SJCRH30 (cell line): ENCODE measurements around the gene RASAL2. TPM values are rescaled to one million over a fixed set of nuclear protein-coding genes. Genes with fewer than 3 reads are reported as not detected.
"Not testable (repeated sequence)": the region's sequence is repeated elsewhere in the genome, so short reads cannot be mapped to it uniquely, and the experiment has no call there.

Experiments used
- DNase-seq, 2 experiments: peaks; one replicate each; pipeline ENCODE4 v3.0.0-alpha.2; 2015 to 2020
- H3K27ac ChIP-seq: fragments of 250-450 bp; sonication (Bioruptor Pico); 2 replicates; pipeline ENCODE4 v1.5.1; 2020; ENCODE audit warnings: mild to moderate bottlenecking, moderate library complexity
- H3K27me3 ChIP-seq: fragments of 250-450 bp; sonication (Bioruptor Pico); 2 replicates; pipeline ENCODE4 v1.5.1; 2020; ENCODE audit warnings: mild to moderate bottlenecking, moderate library complexity
- H3K36me3 ChIP-seq: fragments of 250-450 bp; sonication (Bioruptor Pico); 2 replicates; pipeline ENCODE4 v1.5.1; 2020; ENCODE audit warnings: mild to moderate bottlenecking, moderate library complexity
- H3K4me1 ChIP-seq: fragments of 250-450 bp; sonication (Bioruptor Pico); 2 replicates; pipeline ENCODE4 v1.5.1; 2020; ENCODE audit warnings: mild to moderate bottlenecking, moderate library complexity
- H3K4me3 ChIP-seq: fragments of 250-450 bp; sonication (Bioruptor Pico); 2 replicates; pipeline ENCODE4 v1.5.1; 2020; ENCODE audit warnings: mild to moderate bottlenecking, moderate library complexity
- H3K9me3 ChIP-seq: fragments of 250-450 bp; sonication (Bioruptor Pico); replicated peaks from 2 replicates; pipeline ENCODE4 v1.5.1; 2020; ENCODE audit warnings: mild to moderate bottlenecking, moderate library complexity
- total RNA-seq: library from RNA; depleted of rRNA; stranded (reverse); fragments of >200 nt; shearing (Covaris generic); gene quantifications from 2 replicates; pipeline ENCODE4 v1.2.3, GENCODE V29; 2014

RASAL2 gene
- total RNA-seq, 1 experiment from 2014 or later, result 8.1 TPM

DNA sequence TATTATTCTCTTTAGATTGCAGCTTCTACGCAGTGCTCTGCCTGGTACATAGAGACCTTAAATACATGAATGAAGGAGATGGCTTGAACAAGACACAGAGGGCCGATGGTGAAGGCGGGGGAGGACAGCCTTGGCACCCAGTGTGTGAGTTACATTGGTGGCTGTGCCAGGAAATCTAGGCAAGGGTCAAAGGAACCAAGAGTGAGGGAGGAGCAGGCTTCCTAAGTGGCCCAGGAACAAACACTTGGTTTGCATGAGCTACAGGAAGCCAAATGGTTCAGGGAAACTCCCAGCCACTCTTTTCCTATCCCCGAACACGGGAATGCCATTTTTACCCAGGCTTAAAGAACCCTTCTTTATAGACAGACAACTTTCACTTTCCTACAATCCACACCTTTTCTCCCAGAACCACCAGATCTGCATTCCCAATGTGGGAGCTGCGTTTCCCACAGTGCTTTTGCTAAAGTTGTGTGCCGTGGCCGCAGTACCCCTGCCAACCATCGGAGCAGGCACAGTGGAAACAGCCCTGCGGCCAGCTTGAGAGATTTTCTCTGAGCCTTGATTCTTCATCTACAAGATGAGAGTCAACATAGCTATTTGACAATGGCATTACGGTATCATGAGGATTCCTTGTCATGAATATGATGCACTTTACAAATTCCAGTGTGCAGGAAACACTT, 406.3 kb downstream of the RASAL2 start:
- Histone ChIP-seq H3K9me3 (no peaks in the 10 kb centered on the region), H3K36me3 (no peaks in the 10 kb centered on the region), H3K27ac (no peak overlapping the region), H3K4me1 (no peaks in the 10 kb centered on the region), H3K4me3 (no peak overlapping the region), H3K27me3 (no peaks in the 10 kb centered on the region)
- DNase-seq, result no peak

DNA sequence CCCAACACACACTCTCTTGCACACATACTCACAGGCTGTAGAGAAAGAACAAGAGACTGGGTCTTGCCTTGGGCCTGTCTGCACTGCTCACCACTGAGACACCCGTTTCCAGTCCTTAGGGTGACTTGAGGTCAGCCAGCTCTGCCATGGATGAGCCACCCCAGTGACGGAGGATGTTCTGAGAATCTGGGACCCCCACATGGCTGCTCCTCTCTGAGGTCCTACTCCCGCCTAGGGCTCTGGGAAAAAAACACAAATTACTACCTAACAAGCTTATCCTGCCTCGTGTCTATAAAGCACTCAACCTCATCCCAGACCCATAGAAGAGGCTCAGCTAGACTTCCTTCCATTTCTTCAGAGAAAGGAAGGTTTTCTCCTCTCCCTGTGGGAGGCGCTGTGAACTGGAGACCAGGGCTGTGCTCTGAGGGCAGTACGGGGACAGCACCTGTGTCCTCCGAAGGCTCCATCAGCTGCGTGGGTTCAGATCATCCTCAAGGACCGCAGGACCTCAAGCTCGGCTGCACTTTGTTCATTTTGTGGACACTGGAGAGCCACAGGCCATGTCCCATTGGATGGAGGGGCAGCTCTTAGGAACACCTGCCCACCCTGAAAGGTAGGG, 407.1 kb downstream of the RASAL2 start:
- Histone ChIP-seq H3K9me3 (no peaks in the 10 kb centered on the region), H3K4me3 (no peak overlapping the region), H3K36me3 (no peaks in the 10 kb centered on the region), H3K27ac (no peak overlapping the region), H3K27me3 (no peaks in the 10 kb centered on the region), H3K4me1 (no peaks in the 10 kb centered on the region)
- no peak for DNase-seq

DNA sequence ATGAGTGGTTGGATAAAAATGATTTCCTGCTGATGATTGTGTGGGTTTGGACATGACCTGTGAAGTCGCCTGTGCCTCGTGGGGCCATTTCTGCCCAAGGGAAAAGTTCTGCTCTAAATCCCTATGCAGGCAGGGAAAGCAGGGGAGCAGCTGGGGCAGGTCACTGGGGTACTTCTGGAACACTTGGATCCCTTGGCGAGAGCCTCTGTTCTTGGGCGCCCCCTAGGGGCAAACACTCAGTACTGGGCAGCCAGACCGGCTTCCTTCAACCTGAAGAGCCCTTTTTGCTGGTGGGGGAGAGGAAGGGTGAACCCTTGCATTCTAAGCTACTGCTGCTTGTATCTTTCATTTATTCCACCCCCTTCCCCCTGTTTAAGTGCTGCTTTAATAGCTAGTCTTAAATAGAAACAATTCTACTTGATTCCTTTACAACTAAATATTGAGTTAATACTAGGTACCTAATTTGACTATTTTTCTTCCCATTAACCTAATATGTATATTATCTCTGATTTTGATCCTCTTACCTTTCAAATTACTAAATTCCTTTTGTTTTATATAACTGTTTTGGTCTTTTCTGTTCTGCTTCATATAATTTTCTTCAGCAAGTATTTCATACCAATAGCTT, 407.9 kb downstream of the RASAL2 start:
- H3K9me3 ChIP-seq, result no peaks in the 10 kb centered on the region
- H3K4me3 ChIP-seq, result no peak overlapping the region
- H3K27ac ChIP-seq, result no peak overlapping the region
- H3K4me1 ChIP-seq, result no peaks in the 10 kb centered on the region
- H3K36me3 ChIP-seq, result no peaks in the 10 kb centered on the region
- DNase-seq, result peak; percentile 73 to 84
- no peaks in the 10 kb centered on the region for H3K27me3 ChIP-seq

DNA sequence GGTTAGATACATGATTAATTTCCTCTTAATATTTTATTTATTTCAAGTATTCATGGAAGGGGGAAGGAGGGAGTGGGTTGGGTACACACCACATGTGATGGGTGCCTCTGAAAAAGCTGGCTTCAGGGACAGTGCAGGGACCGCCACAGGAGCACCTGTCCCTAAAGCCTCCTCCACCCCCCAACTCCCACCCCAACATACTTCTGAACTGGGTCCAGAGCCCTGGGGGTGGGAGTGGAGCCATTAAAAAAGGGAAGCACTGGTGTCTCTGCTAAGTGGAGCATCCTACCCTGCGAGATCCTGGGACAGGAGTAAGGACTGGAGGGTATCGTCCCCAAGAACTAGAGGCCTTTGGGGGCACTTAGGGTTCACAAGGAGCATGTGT, 408.4 kb downstream of the RASAL2 start:
- DNase-seq, result no peak
- no peaks in the 10 kb centered on the region for H3K9me3 ChIP-seq
- no peaks in the 10 kb centered on the region for H3K4me1 ChIP-seq

GRCh38 chr1:178502856-178503255, 409.0 kb downstream of the RASAL2 start:
- H3K36me3 ChIP-seq, result no peaks in the 10 kb centered on the region
- no peaks in the 10 kb centered on the region for H3K27me3 ChIP-seq
- no peak overlapping the region for H3K4me3 ChIP-seq
- no peaks in the 10 kb centered on the region for H3K9me3 ChIP-seq
- no peaks in the 10 kb centered on the region for H3K4me1 ChIP-seq
- H3K27ac ChIP-seq, result no peak overlapping the region
- no peak for DNase-seq

More for the DNA sequence above, 408.4 kb downstream of the RASAL2 start:
- Histone ChIP-seq H3K36me3 (no peaks in the 10 kb centered on the region), H3K27ac (no peak overlapping the region), H3K4me3 (no peak overlapping the region), H3K27me3 (no peaks in the 10 kb centered on the region)

DNA sequence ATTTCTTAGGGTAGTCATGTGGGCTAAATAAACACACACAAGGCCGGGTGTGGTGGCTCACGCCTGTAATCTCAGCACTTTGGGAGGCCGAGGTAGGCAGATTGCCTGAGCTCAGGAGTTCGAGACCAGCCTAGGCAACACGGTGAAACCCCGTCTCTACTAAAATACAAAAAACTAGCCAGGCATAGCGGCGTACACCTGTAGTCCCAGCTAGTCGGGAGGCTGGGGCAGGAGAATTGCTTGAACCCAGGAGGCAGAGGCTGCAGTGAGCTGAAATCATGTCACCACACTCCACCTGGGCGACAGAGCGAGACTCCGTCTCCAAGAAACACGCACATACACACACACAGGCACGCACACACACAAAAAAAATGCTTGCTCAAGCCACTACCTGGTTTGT, 409.4 kb downstream of the RASAL2 start:
- H3K9me3 ChIP-seq, H3K4me1 ChIP-seq, H3K27me3 ChIP-seq, DNase-seq, H3K27ac ChIP-seq, H3K36me3 ChIP-seq, H3K4me3 ChIP-seq: not testable (repeated sequence)

GRCh38 chr1:178503849-178504248, 409.9 kb downstream of the RASAL2 start:
- Histone ChIP-seq H3K4me1 (no peaks in the 10 kb centered on the region), H3K9me3 (no peaks in the 10 kb centered on the region), H3K4me3 (no peak overlapping the region), H3K27ac (no peak overlapping the region), H3K36me3 (no peaks in the 10 kb centered on the region), H3K27me3 (no peaks in the 10 kb centered on the region)
- DNase-seq, result no peak

- Histone ChIP-seq H3K27ac (no peak overlapping the region), H3K36me3 (no peaks in the 10 kb centered on the region), H3K4me3 (no peak overlapping the region), H3K9me3 (no peaks in the 10 kb centered on the region), H3K4me1 (no peaks in the 10 kb centered on the region), H3K27me3 (no peaks in the 10 kb centered on the region)
- DNase-seq, result no peak
Measured at GRCh38 chr1:178504286-178504685, 410.4 kb downstream of the RASAL2 start.

DNA sequence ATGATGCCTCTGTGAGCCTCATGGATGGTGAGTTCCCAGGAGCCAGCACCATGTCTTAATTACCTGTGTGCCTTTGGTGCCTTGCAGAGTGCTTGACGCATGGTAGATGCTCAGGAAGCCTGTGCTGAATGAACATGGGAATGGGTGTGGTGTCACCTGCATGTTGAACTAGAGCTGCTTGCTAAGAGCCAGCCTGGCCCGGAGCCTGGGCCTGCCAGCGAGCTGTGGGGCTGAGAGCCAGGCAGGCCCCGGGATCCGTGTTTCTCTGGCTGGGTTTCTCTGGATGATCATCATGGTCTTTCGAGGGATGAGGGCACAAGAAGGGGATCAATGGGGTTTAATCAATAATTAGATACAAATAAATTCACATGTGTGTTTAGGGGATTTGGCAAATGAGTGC, 412.3 kb downstream of the RASAL2 start:
- no peak overlapping the region for H3K4me3 ChIP-seq
- no peaks in the 10 kb centered on the region for H3K27me3 ChIP-seq
- no peaks in the 10 kb centered on the region for H3K9me3 ChIP-seq
- H3K27ac ChIP-seq, result no peak overlapping the region
- DNase-seq, result no peak
- H3K36me3 ChIP-seq, result no peaks in the 10 kb centered on the region
- H3K4me1 ChIP-seq, result no peaks in the 10 kb centered on the region

GRCh38 chr1:178506669-178507068, 412.8 kb downstream of the RASAL2 start:
- Histone ChIP-seq H3K27me3 (no peaks in the 10 kb centered on the region), H3K9me3 (no peaks in the 10 kb centered on the region), H3K27ac (no peak overlapping the region), H3K36me3 (no peaks in the 10 kb centered on the region), H3K4me1 (no peaks in the 10 kb centered on the region), H3K4me3 (no peak overlapping the region)
- no peak for DNase-seq

DNA sequence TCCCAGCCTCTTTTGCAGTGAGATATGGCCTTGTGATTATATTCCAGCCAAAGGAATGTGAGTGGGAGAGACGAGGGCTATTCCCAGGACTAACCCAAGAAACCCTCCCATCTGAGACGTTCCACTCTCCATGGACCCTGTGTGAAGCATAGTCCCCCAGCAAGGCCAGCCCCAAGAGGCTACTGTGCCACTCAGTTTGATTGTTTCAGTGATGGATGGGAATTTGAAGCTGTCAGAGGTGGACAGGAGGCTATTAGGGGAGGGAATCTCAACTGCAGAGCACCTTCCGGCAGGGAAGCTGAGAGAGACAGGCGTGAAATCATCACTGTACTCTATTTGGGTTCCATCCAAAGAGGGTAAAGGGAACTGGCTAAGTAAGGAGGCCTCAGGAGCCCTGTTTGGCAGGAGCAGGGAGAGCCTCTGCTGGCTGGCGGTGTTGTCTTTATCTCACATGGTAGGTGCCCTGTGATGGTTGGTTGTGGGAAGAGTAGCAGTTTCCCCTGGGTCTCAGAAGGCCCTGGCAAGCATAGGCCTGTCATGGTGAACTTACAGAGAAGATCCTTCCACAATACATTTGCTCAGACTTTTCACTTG, 415.6 kb downstream of the RASAL2 start:
- H3K27ac ChIP-seq, result no peak overlapping the region
- no peaks in the 10 kb centered on the region for H3K27me3 ChIP-seq
- no peaks in the 10 kb centered on the region for H3K36me3 ChIP-seq
- DNase-seq, result no peak
- no peak overlapping the region for H3K4me3 ChIP-seq
- no peaks in the 10 kb centered on the region for H3K9me3 ChIP-seq
- H3K4me1 ChIP-seq, result no peaks in the 10 kb centered on the region

DNA sequence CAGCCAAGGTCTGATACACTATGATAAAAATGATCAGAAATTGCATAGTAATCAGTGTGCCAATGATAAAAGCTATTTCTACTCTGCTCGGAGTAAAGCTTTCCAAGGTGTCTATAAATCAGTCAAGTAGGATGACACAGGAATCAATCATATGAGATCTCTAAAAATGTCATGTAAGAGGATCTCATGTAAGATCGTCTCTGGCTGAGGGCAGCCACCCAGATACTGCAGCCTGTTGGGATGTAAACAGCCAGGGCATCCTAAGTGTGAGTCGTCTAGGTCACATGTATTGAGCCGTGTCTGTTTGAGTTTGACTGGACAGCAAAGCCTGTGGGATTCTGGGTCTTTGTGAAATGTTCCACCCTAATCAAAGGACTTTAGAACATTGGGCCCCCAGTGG, 416.3 kb downstream of the RASAL2 start:
- Histone ChIP-seq H3K27me3 (no peaks in the 10 kb centered on the region), H3K4me3 (no peak overlapping the region), H3K36me3 (no peaks in the 10 kb centered on the region), H3K27ac (no peak overlapping the region), H3K9me3 (no peaks in the 10 kb centered on the region), H3K4me1 (no peaks in the 10 kb centered on the region)
- DNase-seq, result no peak

DNA sequence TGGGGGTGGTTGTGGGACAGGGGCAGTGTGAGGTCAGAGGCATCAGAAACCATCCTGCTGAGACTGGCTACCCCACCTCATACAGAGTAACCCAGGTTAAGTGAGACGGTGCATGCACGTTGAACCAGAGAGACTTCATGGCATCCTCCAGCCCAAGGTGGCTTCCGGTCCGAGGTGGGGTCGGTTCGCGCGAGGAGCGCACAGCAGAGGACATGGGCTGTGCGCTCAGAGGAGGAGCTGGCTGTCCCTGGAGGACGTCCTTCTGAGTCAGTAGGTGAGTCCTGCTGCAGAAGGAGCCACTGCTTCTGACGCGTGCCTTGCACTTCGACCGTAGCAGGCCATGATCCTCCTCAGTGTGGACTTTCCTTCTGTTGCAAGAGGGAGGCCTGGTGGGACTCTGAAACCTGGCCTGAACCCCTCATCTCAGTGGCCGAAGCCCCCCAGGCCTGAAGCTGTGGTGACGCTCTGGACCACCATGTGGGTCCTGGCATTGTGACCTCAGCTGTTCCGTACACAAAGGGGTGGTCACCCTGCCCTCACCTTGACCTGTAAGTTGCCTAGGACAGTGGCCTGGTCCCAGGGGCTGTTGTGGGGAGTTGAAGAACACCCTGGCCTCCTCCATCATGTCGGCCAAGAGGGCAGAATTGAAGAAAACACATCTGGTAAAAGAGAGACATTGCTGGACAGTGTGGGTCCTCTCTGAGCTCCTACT, 418.8 kb downstream of the RASAL2 start, which contains the start of gene TEX35:
TEX35 (plus strand) TSS at position 544 of the 712 bp plus-strand sequence; CDS start at position 624, 80 bp downstream.
- no peaks in the 10 kb centered on the region for H3K9me3 ChIP-seq
- no peaks in the 10 kb centered on the region for H3K36me3 ChIP-seq
- H3K4me3 ChIP-seq, result no peak within 1 kb of the TSS
- no peaks in the 10 kb centered on the region for H3K27me3 ChIP-seq
- DNase-seq, result no peak
- no peaks in the 10 kb centered on the region for H3K4me1 ChIP-seq
- H3K27ac ChIP-seq, result no peak within 1 kb of the TSS

DNA sequence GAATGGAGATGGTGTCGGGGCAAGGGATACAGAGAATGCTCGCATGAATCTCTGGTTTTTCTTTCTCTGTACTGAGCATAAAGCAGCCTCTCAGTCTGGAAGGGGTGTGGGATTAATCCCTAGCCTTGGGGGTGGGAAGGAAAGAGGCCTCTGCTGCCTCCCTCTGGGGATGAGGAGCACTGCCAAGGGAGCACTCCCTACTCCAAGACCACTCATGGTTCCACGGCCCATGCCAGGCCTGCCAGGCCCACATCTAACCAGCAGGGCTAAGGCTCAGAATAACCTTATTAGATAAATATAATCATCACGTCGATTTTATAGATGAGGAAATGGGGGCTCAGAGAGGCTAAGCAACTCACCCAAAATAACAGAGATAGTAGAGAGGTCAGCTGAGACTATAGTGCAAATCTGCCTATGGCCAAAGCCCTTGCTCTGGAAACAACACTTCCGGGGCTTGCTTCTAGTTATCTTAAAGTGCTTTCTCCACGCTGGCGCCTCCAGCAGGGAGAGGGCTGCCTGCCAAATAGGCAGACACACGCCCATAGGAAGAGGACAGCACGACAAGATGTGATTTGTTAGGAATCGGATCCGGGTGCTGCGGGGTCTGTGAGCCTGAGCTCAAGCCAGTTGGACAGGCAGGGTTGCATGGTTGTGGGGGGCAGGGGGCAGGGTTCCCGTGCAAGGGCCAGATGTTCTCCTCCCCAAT, 419.5 kb downstream of the RASAL2 start:
- H3K4me3 ChIP-seq, result no peak overlapping the region
- H3K9me3 ChIP-seq, result no peaks in the 10 kb centered on the region
- peak in 1 of 2 experiments; percentile 24 for DNase-seq
- H3K27ac ChIP-seq, result no peak overlapping the region
- no peaks in the 10 kb centered on the region for H3K36me3 ChIP-seq
- no peaks in the 10 kb centered on the region for H3K4me1 ChIP-seq
- no peaks in the 10 kb centered on the region for H3K27me3 ChIP-seq
